Testis (tissue), 2 donors: ENCODE measurements around the gene MYBPHL.

ENCODE experiments used
- CTCF ChIP-seq, 3 experiments: fragments of 450-650 bp in 2 of 3; fragments of 200-600 bp in 1 of 3; sonication (generic) in 1 of 3; IDR thresholded peaks; one replicate each; pipeline ENCODE4 v1.5.1; 2016 to 2019; ENCODE audit warnings: antibody characterized with exemption in 3 of 3, mild to moderate bottlenecking in 2 of 3, moderate library complexity in 1 of 3
- POLR2A ChIP-seq: fragments of 450-650 bp; IDR thresholded peaks from one replicate; pipeline ENCODE4 v1.6.1; 2017; ENCODE audit warnings: antibody characterized with exemption, mild to moderate bottlenecking, moderate library complexity

GRCh38 chr1:109281680-109282496 is 24.9 kb downstream of the MYBPHL start:
- TF ChIP-seq CTCF (IDR thresholded peaks at IDR 0.05) (no peak), POLR2A (no peak)
